Prostate gland (tissue), 2 donors: ENCODE results near the gene MEF2A. TPM values are rescaled to one million over a fixed set of nuclear protein-coding genes. Genes with fewer than 3 reads are reported as not detected.

ENCODE experiments used
- DNase-seq: peaks from one replicate; pipeline ENCODE4 v3.0.0-alpha.2; 2019; ENCODE audit warnings: low spot score
- H3K27ac ChIP-seq, 2 donors: fragments of 200-600 bp; sonication (generic); 2 replicates each; pipeline ENCODE4 v1.5.1; 2017 to 2019
- H3K27me3 ChIP-seq: fragments of 200-600 bp; sonication (generic); replicated peaks from 2 replicates; pipeline ENCODE4 v1.5.1; 2019; ENCODE audit not compliant: insufficient read depth
- H3K36me3 ChIP-seq, 2 donors: fragments of 200-600 bp; sonication (generic); 1 replicate in 1 of 2; 2 replicates in 1 of 2; pipeline versions ENCODE4 v1.5.1 to v1.8.1; 2017 to 2019
- H3K4me1 ChIP-seq: fragments of 200-600 bp; sonication (generic); replicated peaks from 2 replicates; pipeline ENCODE4 v1.5.1; 2019
- H3K4me3 ChIP-seq, 2 donors: fragments of 200-600 bp; sonication (generic); 2 replicates each; pipeline ENCODE4 v1.5.1; 2017 to 2019
- H3K9me3 ChIP-seq: fragments of 200-600 bp; sonication (generic); 2 replicates; pipeline ENCODE4 v1.5.1; 2017
- CTCF ChIP-seq, 4 experiments: fragments of 200-600 bp in 2 of 4; fragments of 450-650 bp in 2 of 4; sonication (generic) in 2 of 4; IDR thresholded peaks; 1 replicate in 3 of 4; 2 replicates in 1 of 4; pipeline ENCODE4 v1.5.1; 2016 to 2019; ENCODE audit warnings: antibody characterized with exemption in 4 of 4, mild to moderate bottlenecking in 2 of 4, moderate library complexity in 2 of 4
- POLR2A ChIP-seq: fragments of 450-650 bp; IDR thresholded peaks from one replicate; pipeline ENCODE4 v1.6.1; 2016; ENCODE audit warnings: antibody characterized with exemption, mild to moderate bottlenecking
- POLR2AphosphoS5 ChIP-seq: sonication (generic); formaldehyde crosslinking; IDR thresholded peaks from one replicate; pipeline ENCODE4 v1.6.1; 2017; ENCODE audit warnings: antibody characterized with exemption
- WGBS: methylation state at CpG from one replicate; pipeline ENCODE4 v1.1.5; 2018; 5-methylcytosine and 5-hydroxymethylcytosine counted together
- intact Hi-C: fragments of 100-400 bp; cut with DNase I; formaldehyde crosslinking; loops from one replicate; pipeline ENCODE4 v1.14.2; 2022
- total RNA-seq, 2 donors: library from RNA; depleted of rRNA; stranded (reverse); fragments of >200 nt; gene quantifications; one replicate each; pipeline ENCODE4 v1.1.0, GENCODE V29; 2016

Gene MEF2A
- total RNA-seq, 2 donors from 2014 or later: 40.1 to 68.0 TPM

- no peaks in the 10 kb centered on the region for H3K9me3 ChIP-seq
- peaks cover 2% of the 10 kb centered on the region for H3K4me1 ChIP-seq
- H3K27ac ChIP-seq: no peak overlapping the region
- WGBS: 72% methylated on average over 3 of the region's 3 CpGs
- H3K27me3 ChIP-seq: no peaks in the 10 kb centered on the region
- H3K4me3 ChIP-seq: no peak overlapping the region
- DNase-seq: no peak
- TF ChIP-seq POLR2A (no peak), POLR2AphosphoS5 (no peak)
- intact Hi-C loops: no loop called here
- H3K36me3 ChIP-seq: no peaks in the 10 kb centered on the region
Observed at GRCh38 chr15:99615460-99615859, 49.7 kb downstream of the MEF2A start.

GRCh38 chr15:99616129-99616528 is 50.3 kb downstream of the MEF2A start:
- no peak for DNase-seq
- WGBS: 95% methylated on average over 2 of the region's 2 CpGs
- TF ChIP-seq POLR2A (no peak), POLR2AphosphoS5 (no peak), CTCF (IDR thresholded peaks at IDR 0.05) (no peak)
- no peaks in the 10 kb centered on the region for H3K36me3 ChIP-seq
- intact Hi-C loops: no loop called here
- no peaks in the 10 kb centered on the region for H3K27me3 ChIP-seq
- H3K27ac ChIP-seq: no peak overlapping the region
- no peaks in the 10 kb centered on the region for H3K9me3 ChIP-seq
- no peak overlapping the region for H3K4me3 ChIP-seq
- H3K4me1 ChIP-seq: peaks cover 2% of the 10 kb centered on the region

- intact Hi-C loops: no loop called here
- peak; percentile 39 for TF ChIP-seq POLR2AphosphoS5
- no peak for TF ChIP-seq CTCF (IDR thresholded peaks at IDR 0.05)
- Histone ChIP-seq H3K27me3 (no peaks in the 10 kb centered on the region), H3K9me3 (no peaks in the 10 kb centered on the region), H3K4me1 (peaks cover 2% of the 10 kb centered on the region), H3K27ac (peak overlapping the region in 1 of 2 donors; percentile 2), H3K4me3 (no peak overlapping the region), H3K36me3 (no peaks in the 10 kb centered on the region)
- WGBS: 55% methylated on average over 3 of the region's 3 CpGs
- no peak for DNase-seq
Observed at GRCh38 chr15:99616773-99617342, 51.1 kb downstream of the MEF2A start.

GRCh38 chr15:99618941-99619411 is 53.2 kb downstream of the MEF2A start:
- no peaks in the 10 kb centered on the region for H3K36me3 ChIP-seq
- H3K4me1 ChIP-seq: peaks cover 2% of the 10 kb centered on the region
- intact Hi-C loops: no loop called here

GRCh38 chr15:99619712-99620111 is 53.9 kb downstream of the MEF2A start:
- Histone ChIP-seq H3K4me1 (peaks cover 2% of the 10 kb centered on the region), H3K27ac (no peak overlapping the region)

More at GRCh38 chr15:99618941-99619411, 53.2 kb downstream of the MEF2A start:
- no peak for TF ChIP-seq CTCF (IDR thresholded peaks at IDR 0.05)
- TF ChIP-seq POLR2AphosphoS5: no peak
- no peak for TF ChIP-seq POLR2A
- Histone ChIP-seq H3K27ac (no peak overlapping the region), H3K9me3 (no peaks in the 10 kb centered on the region), H3K27me3 (no peaks in the 10 kb centered on the region), H3K4me3 (no peak overlapping the region)
- 60% methylated on average over 6 of the region's 6 CpGs for WGBS
- no peak for DNase-seq

More at GRCh38 chr15:99619712-99620111, 53.9 kb downstream of the MEF2A start:
- no peak for DNase-seq
- no peak for TF ChIP-seq CTCF (IDR thresholded peaks at IDR 0.05)
- TF ChIP-seq POLR2A: no peak
- TF ChIP-seq POLR2AphosphoS5: no peak
- no peaks in the 10 kb centered on the region for H3K36me3 ChIP-seq
- H3K4me3 ChIP-seq: no peak overlapping the region
- 72% methylated on average over 2 of the region's 2 CpGs for WGBS
- intact Hi-C loops: no loop called here
- H3K27me3 ChIP-seq: no peaks in the 10 kb centered on the region
- H3K9me3 ChIP-seq: no peaks in the 10 kb centered on the region
